AG04450 (cell line): Measurements from ENCODE around the gene WASL. TPM values are rescaled to one million over a fixed set of nuclear protein-coding genes. Genes with fewer than 3 reads are reported as not detected.

Source experiments
- CTCF ChIA-PET: fragments of 300-600, 350-600 bp; formaldehyde crosslinking; extraction: SDS; loops from one replicate; lab custom pipeline; 2022; ENCODE audit warnings: antibody characterized with exemption, inconsistent platforms; lab: Charles Lee
- POLR2A ChIA-PET: fragments of 350-600 bp; formaldehyde crosslinking; extraction: SDS; loops from one replicate; lab custom pipeline; 2021; ENCODE audit warnings: antibody characterized with exemption, inconsistent platforms; lab: Yijun Ruan, JAX
- DNase-seq: peaks from one replicate; pipeline ENCODE4 v3.0.0-alpha.2; 2011; ENCODE audit warnings: low read depth, low spot score
- H3K27ac ChIP-seq: one replicate; pipeline ENCODE4 v1.5.1; 2012; ENCODE audit warnings: low read depth, low read length, control low read depth
- H3K27me3 ChIP-seq: one replicate; pipeline ENCODE4 v1.6.0; 2012; ENCODE audit warnings: low read length; ENCODE audit not compliant: control insufficient read depth, insufficient read depth
- H3K4me3 ChIP-seq: 2 replicates; pipeline ENCODE4 v1.5.1; 2011; ENCODE audit warnings: mild to moderate bottlenecking, low read depth, low read length, control low read depth
- H3K9me3 ChIP-seq: 2 replicates; pipeline ENCODE4 v1.5.1; 2012; ENCODE audit warnings: low read length; ENCODE audit not compliant: control insufficient read depth, insufficient read depth
- CTCF ChIP-seq: IDR thresholded peaks from 2 replicates; pipeline ENCODE4 v1.5.1; 2011; ENCODE audit warnings: low read depth, low read length, control low read depth, inconsistent platforms
- polyA plus RNA-seq: library from polyadenylated mRNA; depleted of rRNA; stranded (reverse); fragments of >200 nt; gene quantifications from 2 replicates; pipeline ENCODE4 v1.2.3, GENCODE V29; 2011

WASL gene
- polyA plus RNA-seq, 1 experiment = 11.9 TPM

GRCh38 chr7:123717689-123718088 is 31.1 kb downstream of the WASL start:
- no peaks in the 10 kb centered on the region for H3K27me3 ChIP-seq
- ChIA-PET CTCF (interaction anchor here (0.6 to 1.4 kb wide), 3 partner anchors 16 to 82 kb away, joined by 3 to 4 read pairs (median 4); no protein-coding TSS in a partner anchor), POLR2A (no interaction called here)
- TF ChIP-seq CTCF = no peak
- no peaks in the 10 kb centered on the region for H3K9me3 ChIP-seq
- DNase-seq = no peak
- H3K4me3 ChIP-seq = no peak overlapping the region
- no peak overlapping the region for H3K27ac ChIP-seq

GRCh38 chr7:123716877-123717276 is 31.9 kb downstream of the WASL start:
- H3K9me3 ChIP-seq = no peaks in the 10 kb centered on the region
- CTCF ChIA-PET = interaction anchor here (0.8 to 1.4 kb wide), 2 partner anchors 15 to 82 kb away, joined by 3 to 4 read pairs; no protein-coding TSS in a partner anchor
- DNase-seq = no peak
- no peak overlapping the region for H3K27ac ChIP-seq
- no peak overlapping the region for H3K4me3 ChIP-seq
- TF ChIP-seq CTCF = no peak
- no peaks in the 10 kb centered on the region for H3K27me3 ChIP-seq
- POLR2A ChIA-PET = no interaction called here

- TF ChIP-seq CTCF = no peak
- Histone ChIP-seq H3K4me3 (no peak overlapping the region), H3K9me3 (no peaks in the 10 kb centered on the region), H3K27ac (no peak overlapping the region), H3K27me3 (no peaks in the 10 kb centered on the region)
- DNase-seq = no peak
- CTCF ChIA-PET = no interaction called here
- POLR2A ChIA-PET = no interaction called here
Observed at GRCh38 chr7:123715799-123716198, 33.0 kb downstream of the WASL start.

GRCh38 chr7:123715198-123715597 is 33.6 kb downstream of the WASL start:
- H3K4me3 ChIP-seq = no peak overlapping the region
- TF ChIP-seq CTCF = no peak
- CTCF ChIA-PET = interaction anchor here (1.1 to 3.7 kb wide), 2 partner anchors 12 to 14 kb away, joined by 4 to 16 read pairs; no protein-coding TSS in a partner anchor
- DNase-seq = no peak
- H3K27me3 ChIP-seq = no peaks in the 10 kb centered on the region
- POLR2A ChIA-PET = interaction anchor here (0.9 kb wide), 1 partner anchor 34 kb away, joined by 3 read pairs; the partner anchor contains the start of gene WASL
- no peaks in the 10 kb centered on the region for H3K9me3 ChIP-seq
- H3K27ac ChIP-seq = no peak overlapping the region

GRCh38 chr7:123714296-123715080 is 34.3 kb downstream of the WASL start:
- H3K27me3 ChIP-seq = no peaks in the 10 kb centered on the region
- TF ChIP-seq CTCF = no peak
- no peaks in the 10 kb centered on the region for H3K9me3 ChIP-seq
- peak; percentile 13 for DNase-seq
- ChIA-PET POLR2A (interaction anchor here (0.9 kb wide), 1 partner anchor 35 kb away, joined by 3 read pairs; the partner anchor contains the start of gene WASL), CTCF (interaction anchor here (0.6 to 3.7 kb wide), 4 partner anchors 9 to 35 kb away, joined by 3 to 16 read pairs (median 4); partner anchors contain the start of gene WASL)
- no peak overlapping the region for H3K4me3 ChIP-seq
- H3K27ac ChIP-seq = no peak overlapping the region
